Mesenchymal stem cell (in vitro differentiated cells and primary cell): ENCODE data around the gene TMEM240.

Source experiments
- DNase-seq: peaks from one replicate; pipeline ENCODE4 v3.0.0-alpha.2; 2013
- H2AFZ ChIP-seq: one replicate; pipeline ENCODE4 v1.6.1; 2013; ENCODE audit warnings: low read depth, mild to moderate bottlenecking, control low read depth, inconsistent platforms, low read length, moderate library complexity
- H2AK5ac ChIP-seq: 2 replicates; pipeline ENCODE4 v1.6.1; 2013; ENCODE audit warnings: low read length, moderate library complexity, mild to moderate bottlenecking, inconsistent platforms; ENCODE audit not compliant: severe bottlenecking
- H2BK120ac ChIP-seq: one replicate; pipeline ENCODE4 v1.6.1; 2013; ENCODE audit warnings: low read depth, mild to moderate bottlenecking, inconsistent platforms, low read length, moderate library complexity
- H2BK12ac ChIP-seq, 2 experiments: one replicate each; pipeline ENCODE4 v1.6.1; 2013; ENCODE audit warnings: inconsistent platforms in 2 of 2, low read length in 2 of 2, mild to moderate bottlenecking in 2 of 2, moderate library complexity in 2 of 2, control low read depth in 1 of 2
- H2BK15ac ChIP-seq: one replicate; pipeline ENCODE4 v1.6.1; 2013; ENCODE audit warnings: mild to moderate bottlenecking, low read depth, inconsistent platforms; ENCODE audit not compliant: poor library complexity, severe bottlenecking
- H2BK5ac ChIP-seq: 2 replicates; pipeline ENCODE4 v1.6.1; 2013; ENCODE audit warnings: low read depth, mild to moderate bottlenecking, low read length, control low read depth, inconsistent platforms; ENCODE audit not compliant: poor library complexity, severe bottlenecking
- H3K14ac ChIP-seq, 2 experiments: one replicate each; pipeline ENCODE4 v1.6.1; 2013; ENCODE audit warnings: inconsistent platforms in 2 of 2, low read length in 2 of 2, control low read depth in 1 of 2, mild to moderate bottlenecking in 1 of 2, moderate library complexity in 1 of 2
- H3K18ac ChIP-seq, 2 experiments: one replicate each; pipeline ENCODE4 v1.6.1; 2013; ENCODE audit warnings: inconsistent platforms in 2 of 2, low read length in 2 of 2, control low read depth in 1 of 2, low read depth in 1 of 2, mild to moderate bottlenecking in 1 of 2
- H3K23ac ChIP-seq, 2 experiments: one replicate each; pipeline ENCODE4 v1.6.1; 2013; ENCODE audit warnings: inconsistent platforms in 2 of 2, low read length in 2 of 2, mild to moderate bottlenecking in 2 of 2, moderate library complexity in 2 of 2, control low read depth in 1 of 2
- H3K27ac ChIP-seq: 2 replicates; pipeline ENCODE4 v1.5.1; 2013; ENCODE audit warnings: mild to moderate bottlenecking, moderate library complexity, low read length, control low read depth, inconsistent platforms; ENCODE audit not compliant: poor library complexity, severe bottlenecking
- H3K27me3 ChIP-seq, 2 experiments: 2 replicates each; pipeline versions ENCODE4 v1.6.1 to v1.7.0; 2013; ENCODE audit warnings: low read length in 2 of 2, mild to moderate bottlenecking in 2 of 2, moderate library complexity in 2 of 2, control low read depth in 1 of 2, inconsistent platforms in 1 of 2; ENCODE audit not compliant: control insufficient read depth in 1 of 2, insufficient read depth in 1 of 2
- H3K36me3 ChIP-seq, 2 experiments: 2 replicates each; pipeline versions ENCODE4 v1.6.1 to v1.7.0; 2013; ENCODE audit warnings: low read length in 2 of 2, control low read depth in 1 of 2, inconsistent platforms in 1 of 2, low read depth in 1 of 2, mild to moderate bottlenecking in 1 of 2; ENCODE audit not compliant: insufficient read depth in 2 of 2, control insufficient read depth in 1 of 2
- H3K4ac ChIP-seq, 2 experiments: one replicate each; pipeline ENCODE4 v1.6.1; 2013; ENCODE audit warnings: inconsistent platforms in 2 of 2, low read length in 2 of 2, mild to moderate bottlenecking in 2 of 2, moderate library complexity in 2 of 2, control low read depth in 1 of 2, low read depth in 1 of 2
- H3K4me1 ChIP-seq: 2 replicates; pipeline ENCODE4 v1.6.1; 2013; ENCODE audit warnings: low read depth, low read length, control low read depth; ENCODE audit not compliant: control insufficient read depth, insufficient read depth
- H3K4me2 ChIP-seq: 2 replicates; pipeline ENCODE4 v1.6.1; 2013; ENCODE audit warnings: low read length, mild to moderate bottlenecking, inconsistent platforms; ENCODE audit not compliant: poor library complexity, severe bottlenecking
- H3K4me3 ChIP-seq, 2 experiments: 2 replicates each; pipeline versions ENCODE4 v1.5.1 to v1.7.0; 2013; ENCODE audit warnings: low read length in 2 of 2, mild to moderate bottlenecking in 2 of 2, control low read depth in 1 of 2, low read depth in 1 of 2; ENCODE audit not compliant: insufficient read depth in 1 of 2
- H3K79me1 ChIP-seq: replicated peaks from 2 replicates; pipeline ENCODE4 v1.6.1; 2013; ENCODE audit warnings: mild to moderate bottlenecking, control low read depth, low read length, inconsistent platforms; ENCODE audit not compliant: poor library complexity, severe bottlenecking
- H3K9ac ChIP-seq: 2 replicates; pipeline ENCODE4 v1.7.0; 2013; ENCODE audit warnings: mild to moderate bottlenecking, low read length, moderate library complexity
- H3K9me3 ChIP-seq: 2 replicates; pipeline ENCODE4 v1.7.0; 2013; ENCODE audit warnings: mild to moderate bottlenecking, low read length; ENCODE audit not compliant: control insufficient read depth
- H4K8ac ChIP-seq: one replicate; pipeline ENCODE4 v1.6.1; 2013; ENCODE audit warnings: inconsistent platforms, mild to moderate bottlenecking, low read length, moderate library complexity
- H4K91ac ChIP-seq: one replicate; pipeline ENCODE4 v1.6.1; 2013; ENCODE audit warnings: mild to moderate bottlenecking, low read length, inconsistent platforms
- WGBS: methylation state at CpG from one replicate; pipeline ENCODE4 v1.1.7; 2013; ENCODE audit warnings: mixed read lengths; 5-methylcytosine and 5-hydroxymethylcytosine counted together

The TMEM240 gene

GRCh38 chr1:1539310-1540089 lies 924 bp downstream of the TMEM240 start:
- Histone ChIP-seq H3K9me3 (no peaks in the 10 kb centered on the region), H2BK15ac (no peak overlapping the region), H3K27ac (no peak overlapping the region), H4K91ac (peak overlapping the region; percentile 84), H2AK5ac (no peak overlapping the region), H3K4ac (peak overlapping the region; percentile 53 to 58), H3K4me3 (peak overlapping the region; percentile 72 to 82), H3K27me3 (no peaks in the 10 kb centered on the region), H3K23ac (no peak overlapping the region), H3K9ac (peak overlapping the region; percentile 73), H3K4me2 (peak overlapping the region; percentile 96), H3K36me3 (peaks cover 37 to 82% of the 10 kb centered on the region in 2 experiments), H3K79me1 (peaks cover 22% of the 10 kb centered on the region), H2AFZ (no peak overlapping the region), H3K18ac (peak overlapping the region in 1 of 2 experiments; percentile 91), H3K14ac (peak overlapping the region; percentile 57 to 77), H2BK120ac (peak overlapping the region; percentile 88), H2BK5ac (no peak overlapping the region), H3K4me1 (peaks cover 40% of the 10 kb centered on the region), H2BK12ac (peak overlapping the region in 1 of 2 experiments; percentile 10), H4K8ac (peak overlapping the region; percentile 86)
- WGBS = 23% methylated on average over 52 of the region's 66 CpGs
- peak; percentile 58 for DNase-seq

- H3K36me3 ChIP-seq = peaks cover 40 to 84% of the 10 kb centered on the region in 2 experiments
- WGBS = 92% methylated on average over 18 of the region's 18 CpGs
- peak overlapping the region; percentile 73 for H4K8ac ChIP-seq
- H2AFZ ChIP-seq = no peak overlapping the region
- H2BK120ac ChIP-seq = no peak overlapping the region
- peak overlapping the region; percentile 10 to 41 for H2BK12ac ChIP-seq
- H3K27me3 ChIP-seq = no peaks in the 10 kb centered on the region
- H2BK15ac ChIP-seq = no peak overlapping the region
- peaks cover 22% of the 10 kb centered on the region for H3K79me1 ChIP-seq
- peak overlapping the region in 1 of 2 experiments; percentile 57 for H3K14ac ChIP-seq
- no peak overlapping the region for H2BK5ac ChIP-seq
- H4K91ac ChIP-seq = peak overlapping the region; percentile 83
- H3K9me3 ChIP-seq = no peaks in the 10 kb centered on the region
- H3K27ac ChIP-seq = no peak overlapping the region
- H3K4me2 ChIP-seq = peak overlapping the region; percentile 96
- H3K18ac ChIP-seq = peak overlapping the region; percentile 9 to 48
- H3K4me3 ChIP-seq = peak overlapping the region; percentile 72 to 82
- peak overlapping the region; percentile 73 for H3K9ac ChIP-seq
- no peak overlapping the region for H3K23ac ChIP-seq
- peaks cover 40% of the 10 kb centered on the region for H3K4me1 ChIP-seq
- no peak overlapping the region for H3K4ac ChIP-seq
- DNase-seq = no peak
- no peak overlapping the region for H2AK5ac ChIP-seq
Measured at GRCh38 chr1:1538989-1539309, 1.5 kb downstream of the TMEM240 start.

DNA sequence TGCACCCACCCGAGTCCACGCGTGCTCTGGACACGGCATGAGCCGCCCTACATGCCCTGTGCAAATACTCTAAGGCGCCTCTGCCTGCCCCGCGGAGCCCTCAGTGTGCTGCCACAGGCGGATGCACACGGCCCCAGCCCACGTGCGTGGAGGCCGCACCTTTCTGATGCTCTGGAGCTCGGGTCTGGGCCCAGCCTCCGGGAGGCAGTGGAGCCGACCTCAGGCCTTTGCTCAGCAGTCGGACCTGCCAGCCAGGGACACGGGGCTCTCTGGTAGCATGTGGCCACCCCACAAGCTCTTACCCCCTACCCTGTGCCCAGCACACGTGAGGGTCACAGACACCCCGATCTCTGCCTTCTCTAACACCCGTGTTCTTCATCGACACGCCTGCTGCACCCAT lies 2.1 kb downstream of the TMEM240 start:
- no peak overlapping the region for H2AFZ ChIP-seq
- H2BK15ac ChIP-seq = no peak overlapping the region
- no peak overlapping the region for H2BK12ac ChIP-seq
- peak overlapping the region in 1 of 2 experiments; percentile 82 for H3K4me3 ChIP-seq
- no peak overlapping the region for H2BK5ac ChIP-seq
- peaks cover 40 to 82% of the 10 kb centered on the region in 2 experiments for H3K36me3 ChIP-seq
- peak overlapping the region in 1 of 2 experiments; percentile 48 for H3K18ac ChIP-seq
- no peak for DNase-seq
- H2AK5ac ChIP-seq = no peak overlapping the region
- H3K27me3 ChIP-seq = no peaks in the 10 kb centered on the region
- peak overlapping the region; percentile 56 for H4K8ac ChIP-seq
- H3K4ac ChIP-seq = no peak overlapping the region
- peaks cover 37% of the 10 kb centered on the region for H3K4me1 ChIP-seq
- no peak overlapping the region for H2BK120ac ChIP-seq
- no peak overlapping the region for H3K27ac ChIP-seq
- no peak overlapping the region for H3K23ac ChIP-seq
- peak overlapping the region in 1 of 2 experiments; percentile 29 for H3K14ac ChIP-seq
- H3K9ac ChIP-seq = no peak overlapping the region
- H3K9me3 ChIP-seq = no peaks in the 10 kb centered on the region
- H4K91ac ChIP-seq = no peak overlapping the region
- H3K4me2 ChIP-seq = no peak overlapping the region
- 93% methylated on average over 23 of the region's 23 CpGs for WGBS
- H3K79me1 ChIP-seq = peaks cover 22% of the 10 kb centered on the region

DNA sequence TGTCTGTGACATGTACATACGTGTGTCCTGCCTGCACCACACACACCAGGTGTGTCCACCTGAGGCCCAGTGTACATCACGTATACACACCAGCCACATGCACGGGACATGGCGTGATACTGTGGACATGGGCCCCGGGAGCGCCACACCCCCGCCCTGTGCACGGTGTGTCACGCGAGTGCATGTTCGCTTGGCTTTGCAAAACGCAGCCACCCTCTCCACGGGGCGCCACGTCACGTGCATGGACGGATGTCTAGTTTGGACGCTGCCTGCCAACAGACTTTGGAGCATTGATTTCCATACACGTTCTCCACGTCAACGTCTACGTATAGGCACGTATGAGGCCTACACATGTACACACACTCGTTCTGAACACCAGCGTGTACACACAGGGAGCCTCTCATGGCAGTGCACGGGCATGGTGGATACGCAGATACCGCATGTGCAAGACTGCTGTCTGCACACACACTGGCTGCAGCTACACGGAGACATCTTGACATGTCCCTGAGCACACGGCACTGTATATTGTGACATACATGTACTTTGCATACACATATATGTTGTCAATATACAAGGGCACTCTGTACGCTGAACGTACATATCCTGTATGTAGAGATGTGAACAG lies 2.7 kb downstream of the TMEM240 start:
- Histone ChIP-seq H3K27me3 (no peaks in the 10 kb centered on the region), H2AK5ac (no peak overlapping the region), H3K14ac (no peak overlapping the region), H3K18ac (no peak overlapping the region), H2BK12ac (no peak overlapping the region), H4K8ac (no peak overlapping the region), H3K4me1 (peaks cover 32% of the 10 kb centered on the region), H3K27ac (no peak overlapping the region), H2BK120ac (no peak overlapping the region), H3K9me3 (no peaks in the 10 kb centered on the region), H2BK15ac (no peak overlapping the region), H3K4me3 (no peak overlapping the region), H3K9ac (no peak overlapping the region), H4K91ac (peak overlapping the region; percentile 5), H2BK5ac (no peak overlapping the region), H2AFZ (no peak overlapping the region), H3K4me2 (no peak overlapping the region), H3K79me1 (peaks cover 22% of the 10 kb centered on the region), H3K23ac (no peak overlapping the region), H3K36me3 (peaks cover 40 to 82% of the 10 kb centered on the region in 2 experiments), H3K4ac (no peak overlapping the region)
- no peak for DNase-seq
- WGBS = 96% methylated on average over 31 of the region's 32 CpGs
